GM04504 (cell line): ENCODE data around the gene NFAT5.
A peak's percentile ranks its signal among the peaks of the same experiment; 100 is the strongest.
"Not testable (repeated sequence)": the region's sequence is repeated elsewhere in the genome, so short reads cannot be mapped to it uniquely, and the experiment has no call there.

Experiments
- DNase-seq: peaks from one replicate; pipeline ENCODE4 v3.0.0-alpha.2; 2012; ENCODE audit warnings: low read depth

The NFAT5 gene

GRCh38 chr16:69637206-69637865 lies 71.6 kb downstream of the NFAT5 start:
- not testable (repeated sequence) for DNase-seq

- DNase-seq, result not testable (repeated sequence)
Measured at GRCh38 chr16:69643997-69644396, 78.2 kb downstream of the NFAT5 start.

- DNase-seq, result no peak
Measured at GRCh38 chr16:69644790-69645189, 79.0 kb downstream of the NFAT5 start.

- DNase-seq, result no peak
Measured at GRCh38 chr16:69647020-69647419, 81.3 kb downstream of the NFAT5 start.

- DNase-seq, result no peak
Measured at GRCh38 chr16:69651217-69651616, 85.5 kb downstream of the NFAT5 start.

- DNase-seq, result no peak
Measured at GRCh38 chr16:69654280-69654931, 88.6 kb downstream of the NFAT5 start.

- DNase-seq, result no peak
Measured at GRCh38 chr16:69660166-69660565, 94.4 kb downstream of the NFAT5 start.

GRCh38 chr16:69662901-69663300 lies 97.1 kb downstream of the NFAT5 start:
- no peak for DNase-seq

GRCh38 chr16:69663846-69664245 lies 98.1 kb downstream of the NFAT5 start:
- no peak for DNase-seq

GRCh38 chr16:69669577-69669976 lies 103.8 kb downstream of the NFAT5 start:
- DNase-seq, result no peak

- DNase-seq, result no peak
Measured at GRCh38 chr16:69672315-69672997, 106.7 kb downstream of the NFAT5 start.

- DNase-seq, result no peak
Measured at GRCh38 chr16:69672998-69673713, 107.4 kb downstream of the NFAT5 start.

GRCh38 chr16:69680358-69680757 lies 114.6 kb downstream of the NFAT5 start:
- DNase-seq, result no peak

- DNase-seq, result no peak
Measured at GRCh38 chr16:69688589-69688988, 122.8 kb downstream of the NFAT5 start.

- DNase-seq, result peak; percentile 45
Measured at GRCh38 chr16:69691980-69692911, 126.5 kb downstream of the NFAT5 start.

GRCh38 chr16:69693916-69694315 lies 128.2 kb downstream of the NFAT5 start:
- DNase-seq, result no peak

- DNase-seq, result no peak
Measured at GRCh38 chr16:69698404-69698803, 132.6 kb downstream of the NFAT5 start.

GRCh38 chr16:69699915-69700314 lies 134.1 kb downstream of the NFAT5 start:
- no peak for DNase-seq

GRCh38 chr16:69701452-69701851 lies 135.7 kb downstream of the NFAT5 start:
- DNase-seq, result no peak

- no peak for DNase-seq
Measured at GRCh38 chr16:69701866-69702265, 136.1 kb downstream of the NFAT5 start.

GRCh38 chr16:69703638-69704037 lies 137.9 kb downstream of the NFAT5 start:
- DNase-seq, result no peak
